BLaER1 (cell line): ENCODE measurements around the gene MTRR.

Experiments used
- H3K27ac ChIP-seq: shearing (Covaris generic); formaldehyde crosslinking; 2 replicates; pipeline ENCODE4 v1.8.1; 2022
- H3K27me3 ChIP-seq: shearing (Covaris generic); formaldehyde crosslinking; 2 replicates; pipeline ENCODE4 v1.8.1; 2022
- H3K36me3 ChIP-seq: shearing (Covaris generic); formaldehyde crosslinking; 2 replicates; pipeline ENCODE4 v1.8.1; 2022
- H3K4me1 ChIP-seq: shearing (Covaris generic); formaldehyde crosslinking; 2 replicates; pipeline ENCODE4 v1.8.1; 2022
- H3K4me2 ChIP-seq: shearing (Covaris generic); formaldehyde crosslinking; 2 replicates; pipeline ENCODE4 v1.8.1; 2022
- H3K4me3 ChIP-seq: shearing (Covaris generic); formaldehyde crosslinking; 2 replicates; pipeline ENCODE4 v1.8.1; 2022
- H3K9ac ChIP-seq: shearing (Covaris generic); formaldehyde crosslinking; 2 replicates; pipeline ENCODE4 v1.8.1; 2022
- H3K9me3 ChIP-seq: shearing (Covaris generic); formaldehyde crosslinking; 2 replicates; pipeline ENCODE4 v1.8.1; 2022
- H4K20me1 ChIP-seq: shearing (Covaris generic); formaldehyde crosslinking; 2 replicates; pipeline ENCODE4 v1.8.1; 2022
- Cebpa-rat ChIP-seq: shearing (Covaris generic); IDR thresholded peaks from 2 replicates; pipeline ENCODE4 v1.8.1; 2022

Gene MTRR

GRCh38 chr5:7941692-7942091 lies 72.7 kb downstream of the MTRR start:
- H3K4me2 ChIP-seq: peak overlapping the region; percentile 55
- H3K27me3 ChIP-seq: no peaks in the 10 kb centered on the region
- no peak overlapping the region for H3K27ac ChIP-seq
- H3K9me3 ChIP-seq: peaks cover 20% of the 10 kb centered on the region
- TF ChIP-seq Cebpa-rat: no peak
- peaks cover 47% of the 10 kb centered on the region for H3K4me1 ChIP-seq
- H3K36me3 ChIP-seq: no peaks in the 10 kb centered on the region
- H3K4me3 ChIP-seq: no peak overlapping the region
- no peaks in the 10 kb centered on the region for H4K20me1 ChIP-seq
- no peak overlapping the region for H3K9ac ChIP-seq

GRCh38 chr5:7947301-7947700 lies 78.4 kb downstream of the MTRR start:
- Histone ChIP-seq H3K9me3 (peaks cover 22% of the 10 kb centered on the region), H3K27me3 (no peaks in the 10 kb centered on the region), H3K4me3 (no peak overlapping the region), H3K4me2 (no peak overlapping the region), H3K36me3 (no peaks in the 10 kb centered on the region), H4K20me1 (no peaks in the 10 kb centered on the region), H3K27ac (no peak overlapping the region), H3K9ac (no peak overlapping the region), H3K4me1 (peaks cover 24% of the 10 kb centered on the region)
- no peak for TF ChIP-seq Cebpa-rat
